Omental fat pad (tissue), 4 donors: Measurements from ENCODE around the gene LHPP. TPM values are rescaled to one million over a fixed set of nuclear protein-coding genes. Genes with fewer than 3 reads are reported as not detected.

Source experiments
- ATAC-seq: fragments of 150-250 bp; one replicate; pipeline ENCODE4 v1.9.1; 2016; ENCODE audit warnings: mild to moderate bottlenecking, moderate library complexity; ENCODE audit not compliant: low FRiP score
- DNase-seq: peaks from one replicate; pipeline ENCODE4 v3.0.0-alpha.2; 2019; ENCODE audit warnings: low spot score
- total RNA-seq, 4 donors: library from RNA; depleted of rRNA; stranded (reverse); fragments of >200 nt; gene quantifications; one replicate each; pipeline ENCODE4 v1.1.0, GENCODE V29; 2016
- TF ChIP-seq, protein P1 (sequence below), 3 donors: fragments of 450-650 bp; IDR thresholded peaks; one replicate each; pipeline ENCODE4 v1.5.1; 2016 to 2017; ENCODE audit warnings: antibody characterized with exemption in 3 of 3, mild to moderate bottlenecking in 3 of 3, moderate library complexity in 2 of 3

Gene LHPP
- total RNA-seq, 4 donors from 2014 or later: 10.1 to 16.2 (median 13.7) TPM

DNA sequence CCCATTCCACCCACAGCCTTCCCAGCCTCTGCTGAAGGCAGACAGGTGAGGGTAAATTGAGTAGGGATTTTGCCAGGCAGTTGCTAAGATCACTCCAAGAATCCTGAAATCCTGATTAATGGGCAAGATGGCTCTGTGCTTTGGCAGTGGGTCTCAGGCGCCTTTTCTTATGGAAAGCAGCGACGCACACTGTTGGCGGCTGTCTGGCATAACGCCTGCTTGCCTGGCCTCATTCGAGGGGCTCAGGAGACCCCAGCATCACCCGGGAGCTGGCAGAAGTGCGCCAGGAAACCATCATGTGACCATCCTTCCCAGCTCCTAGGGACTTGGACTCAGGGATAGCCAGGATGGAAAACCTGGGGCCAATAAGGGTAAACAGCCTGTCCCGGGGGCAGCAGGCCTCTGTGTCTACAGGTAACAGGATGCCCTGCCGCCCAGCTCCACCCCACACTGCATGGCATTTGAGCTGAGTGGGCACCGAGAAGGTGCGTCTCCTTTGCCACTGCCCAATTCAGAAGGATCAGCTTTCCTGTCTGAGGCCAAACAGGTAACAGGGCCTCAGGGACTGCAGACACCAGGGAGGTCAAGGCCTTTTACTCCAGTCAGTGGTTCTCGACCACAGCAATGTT, 184.0 kb downstream of the LHPP start:
- ATAC-seq (no peak), DNase-seq (no peak)
- TF ChIP-seq, protein P1, sequence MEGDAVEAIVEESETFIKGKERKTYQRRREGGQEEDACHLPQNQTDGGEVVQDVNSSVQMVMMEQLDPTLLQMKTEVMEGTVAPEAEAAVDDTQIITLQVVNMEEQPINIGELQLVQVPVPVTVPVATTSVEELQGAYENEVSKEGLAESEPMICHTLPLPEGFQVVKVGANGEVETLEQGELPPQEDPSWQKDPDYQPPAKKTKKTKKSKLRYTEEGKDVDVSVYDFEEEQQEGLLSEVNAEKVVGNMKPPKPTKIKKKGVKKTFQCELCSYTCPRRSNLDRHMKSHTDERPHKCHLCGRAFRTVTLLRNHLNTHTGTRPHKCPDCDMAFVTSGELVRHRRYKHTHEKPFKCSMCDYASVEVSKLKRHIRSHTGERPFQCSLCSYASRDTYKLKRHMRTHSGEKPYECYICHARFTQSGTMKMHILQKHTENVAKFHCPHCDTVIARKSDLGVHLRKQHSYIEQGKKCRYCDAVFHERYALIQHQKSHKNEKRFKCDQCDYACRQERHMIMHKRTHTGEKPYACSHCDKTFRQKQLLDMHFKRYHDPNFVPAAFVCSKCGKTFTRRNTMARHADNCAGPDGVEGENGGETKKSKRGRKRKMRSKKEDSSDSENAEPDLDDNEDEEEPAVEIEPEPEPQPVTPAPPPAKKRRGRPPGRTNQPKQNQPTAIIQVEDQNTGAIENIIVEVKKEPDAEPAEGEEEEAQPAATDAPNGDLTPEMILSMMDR (IDR thresholded peaks at IDR 0.05): no peak

DNA sequence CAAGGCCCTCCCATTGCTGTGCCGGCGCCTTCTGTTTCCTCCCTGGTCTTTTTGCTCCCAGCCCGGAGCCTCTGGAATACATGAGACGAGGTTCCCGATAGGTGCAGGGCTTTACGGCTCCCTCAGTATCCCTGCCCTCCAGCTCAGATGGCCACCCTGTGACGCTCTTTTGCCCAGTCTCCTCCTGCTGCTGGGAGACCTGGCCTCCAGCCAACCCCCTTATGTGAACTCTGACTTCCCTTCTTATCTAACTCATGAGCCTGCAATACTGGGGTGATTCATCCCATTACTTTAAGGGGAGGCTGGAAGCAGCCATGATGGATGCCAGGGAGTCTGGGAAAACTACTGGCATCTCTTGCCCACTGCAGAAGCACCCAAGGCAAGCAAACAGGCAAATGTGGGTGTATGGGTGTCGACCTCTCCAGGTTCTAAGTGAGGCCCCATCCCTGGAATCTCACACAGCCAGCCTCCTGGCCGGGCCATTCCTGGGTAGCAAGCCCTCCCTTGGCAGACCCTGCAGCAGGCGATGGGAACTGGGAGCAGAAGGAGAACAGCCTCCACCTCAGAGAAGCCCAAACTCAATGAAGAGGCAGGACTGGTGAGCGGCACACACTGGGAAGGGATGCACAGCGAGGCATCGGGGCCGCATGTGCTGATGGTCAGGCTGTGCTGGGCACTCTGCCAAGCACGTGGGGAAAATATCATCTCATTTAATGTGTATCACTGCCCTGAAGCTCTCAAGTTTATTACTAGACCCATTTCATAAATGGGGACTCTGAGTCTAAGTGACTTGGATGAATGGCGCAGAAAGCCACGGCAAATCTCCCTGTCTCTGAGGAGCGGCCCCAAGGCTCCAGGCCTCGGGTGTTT, 185.1 kb downstream of the LHPP start:
- ATAC-seq (peak; percentile 80), DNase-seq (peak; percentile 97)
- TF ChIP-seq, protein P1 (IDR thresholded peaks at IDR 0.05): no peak

DNA sequence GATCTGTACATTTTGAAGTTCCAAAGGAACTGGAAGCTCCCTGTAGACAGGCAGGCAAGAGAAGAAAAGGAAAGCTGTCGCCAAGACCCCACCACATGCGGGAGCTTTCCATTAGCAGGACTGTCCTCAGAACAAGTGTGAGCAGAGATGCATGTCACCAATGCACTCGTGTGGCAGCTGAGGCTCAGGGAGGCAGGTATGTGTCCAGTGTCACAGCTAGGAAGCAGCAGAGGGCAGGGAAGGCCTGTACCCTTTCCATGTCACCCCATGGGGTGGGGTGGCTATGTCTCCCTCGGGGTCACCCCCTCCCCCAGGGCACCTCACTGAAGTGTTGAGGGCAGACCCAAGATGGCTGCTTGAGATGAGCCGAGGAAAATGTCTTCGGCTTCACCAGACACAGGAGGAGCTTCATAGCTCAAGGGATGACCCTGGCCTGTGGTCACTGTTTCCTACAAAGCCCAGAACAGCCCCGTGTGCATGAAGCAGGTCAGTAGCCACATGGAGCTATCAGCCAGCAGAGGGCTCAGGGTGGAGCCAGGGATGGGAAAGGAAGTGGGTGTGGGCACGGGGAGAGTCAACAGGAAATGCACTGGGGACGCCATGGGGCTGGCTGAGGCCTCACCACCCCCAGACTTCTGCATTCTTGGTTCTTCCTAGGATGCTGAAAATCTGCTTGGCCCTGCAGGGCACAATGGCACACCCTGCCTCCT, 186.0 kb downstream of the LHPP start:
- TF ChIP-seq, protein P1 (IDR thresholded peaks at IDR 0.05): no peak
- DNase-seq: no peak
- ATAC-seq: no peak

DNA sequence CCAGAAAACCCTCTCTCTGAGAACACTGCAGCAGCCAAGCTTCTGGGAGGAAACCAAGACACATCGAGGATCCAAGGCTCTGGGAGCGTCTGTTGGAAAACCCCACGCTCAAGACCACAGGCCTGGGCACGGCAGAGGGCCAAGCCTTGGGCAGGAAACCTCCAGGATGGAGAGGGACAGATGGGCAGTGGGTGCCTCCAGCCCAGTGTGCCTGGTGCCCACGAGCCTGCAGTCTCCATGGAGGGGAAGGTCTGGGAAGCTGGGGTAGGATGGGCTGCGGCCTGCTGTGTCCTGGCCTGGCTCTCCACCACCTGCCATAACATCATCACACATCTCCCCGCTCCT, 186.5 kb downstream of the LHPP start:
- ATAC-seq (no peak), DNase-seq (no peak)
- TF ChIP-seq, protein P1 (IDR thresholded peaks at IDR 0.05): no peak

DNA sequence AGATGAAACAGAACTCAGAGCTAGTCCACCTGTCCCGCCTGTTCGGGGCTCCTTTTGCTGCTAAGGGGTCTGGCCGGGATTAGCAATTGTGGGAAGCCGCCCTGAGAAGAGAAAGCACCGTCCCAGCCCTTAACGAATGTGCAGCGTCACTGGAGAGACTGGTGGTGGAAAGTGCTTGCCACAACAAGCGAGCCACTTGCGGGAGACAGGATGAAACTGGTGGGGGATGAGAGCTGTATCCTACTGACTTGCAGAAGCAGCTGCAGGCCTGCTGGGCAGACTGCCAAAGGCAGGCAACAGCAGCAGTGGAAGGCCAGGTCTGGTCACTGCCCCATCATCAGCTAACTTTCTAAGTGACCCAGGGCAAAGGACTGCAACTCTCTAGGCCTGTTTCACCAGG, 187.1 kb downstream of the LHPP start:
- ATAC-seq (no peak), DNase-seq (no peak)
- TF ChIP-seq, protein P1 (IDR thresholded peaks at IDR 0.05): no peak

DNA sequence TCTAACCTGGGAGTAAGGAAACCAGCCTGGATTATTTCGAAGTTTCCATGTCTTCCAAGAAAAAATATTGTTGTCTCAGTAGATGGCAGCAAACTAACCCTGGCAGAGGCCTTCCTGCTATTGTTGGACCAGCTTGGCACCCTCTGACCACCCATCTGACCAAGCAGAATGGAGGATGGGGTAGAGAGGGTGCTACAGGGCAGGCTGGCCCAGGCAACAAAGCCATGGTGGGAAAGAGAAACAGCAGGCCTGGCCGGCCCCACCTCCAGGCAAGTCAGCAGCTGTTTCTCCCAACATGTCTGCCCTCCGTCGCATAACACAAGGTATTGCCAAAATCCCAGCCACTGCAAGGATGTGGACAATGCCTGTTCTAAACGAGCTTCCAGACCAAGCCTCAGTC, 187.6 kb downstream of the LHPP start:
- TF ChIP-seq, protein P1 (IDR thresholded peaks at IDR 0.05): no peak
- ATAC-seq (no peak), DNase-seq (no peak)
